GM12878 (cell line): Measurements from ENCODE around the gene NUDT14. TPM values are rescaled to one million over a fixed set of nuclear protein-coding genes. Genes with fewer than 3 reads are reported as not detected.

Experiments used
- ATAC-seq: fragments of 200-7000 bp; cut with Tn5 transposase; 3 replicates; pipeline ENCODE4 v1.9.1; 2020; ENCODE audit warnings: mild to moderate bottlenecking, moderate library complexity
- BruUV-seq: library from RNA; stranded (reverse); fragments of 400-500 nt; replicated peaks from 2 replicates; lab custom pipeline; 2021; lab: Mats Ljungman, UMichigan
- CTCF ChIA-PET: fragments of 300-600 bp; sonication (Branson Sonifier 250); formaldehyde crosslinking; extraction: SDS; loops from one replicate; lab custom pipeline; 2021; ENCODE audit warnings: inconsistent platforms; lab: Yijun Ruan, JAX
- POLR2A ChIA-PET: fragments of 350-600 bp; formaldehyde crosslinking; extraction: SDS; loops from one replicate; lab custom pipeline; 2021; ENCODE audit warnings: inconsistent platforms; lab: Charles Lee
- RAD21 ChIA-PET: fragments of 300-600 bp; sonication (Branson Sonifier 250); formaldehyde crosslinking; loops from one replicate; lab custom pipeline; 2023; ENCODE audit warnings: antibody characterized with exemption; ENCODE audit not compliant: unreplicated experiment; lab: Charles Lee
- SMC1A ChIA-PET: fragments of 300-600 bp; sonication (Branson Sonifier 250); formaldehyde crosslinking; loops from one replicate; lab custom pipeline; 2023; ENCODE audit not compliant: unreplicated experiment, uncharacterized antibody; lab: Charles Lee
- DNase-seq: peaks from one replicate; pipeline ENCODE4 v3.0.0-alpha.2; 2011; ENCODE audit warnings: low read depth, low spot score
- FAIRE-seq: peaks from 3 replicates; lab custom pipeline; 2011; peaks lifted over from hg19 to GRCh38; lab: Jason Lieb, UNC
- H2AFZ ChIP-seq: 2 replicates; pipeline ENCODE4 v1.6.0; 2011; ENCODE audit warnings: low read depth, low read length, control low read depth; ENCODE audit not compliant: control insufficient read depth
- H3K27ac ChIP-seq: 2 replicates; pipeline ENCODE4 v1.5.1; 2011; ENCODE audit warnings: control low read depth; ENCODE audit not compliant: control insufficient read depth, insufficient read depth
- H3K27me3 ChIP-seq, 2 experiments: replicated peaks in 1 of 2; 2 replicates each; pipeline versions ENCODE4 v1.6.0 to v1.6.1; 2011; ENCODE audit warnings: low read length in 1 of 2; ENCODE audit not compliant: control insufficient read depth in 2 of 2, insufficient read depth in 2 of 2
- H3K36me3 ChIP-seq, 2 experiments: 2 replicates each; pipeline ENCODE4 v1.5.1; 2011; ENCODE audit warnings: low read length in 1 of 2; ENCODE audit not compliant: control insufficient read depth in 2 of 2, insufficient read depth in 2 of 2
- H3K4me1 ChIP-seq: 2 replicates; pipeline ENCODE4 v1.6.1; 2011; ENCODE audit warnings: mild to moderate bottlenecking, low read length, moderate library complexity, mixed read lengths; ENCODE audit not compliant: control insufficient read depth, insufficient read depth
- H3K4me2 ChIP-seq: 2 replicates; pipeline ENCODE4 v1.6.0; 2011; ENCODE audit warnings: control low read depth; ENCODE audit not compliant: control insufficient read depth, insufficient read depth
- H3K4me3 ChIP-seq: fragments of 200-600 bp; sonication (generic); 2 replicates; pipeline ENCODE4 v1.5.1; 2016
- H3K79me2 ChIP-seq: 2 replicates; pipeline ENCODE4 v1.6.0; 2011; ENCODE audit warnings: low read length; ENCODE audit not compliant: control insufficient read depth, insufficient read depth
- H3K9ac ChIP-seq: 2 replicates; pipeline ENCODE4 v1.8.0; 2011; ENCODE audit warnings: low read length, control low read depth, mixed read lengths; ENCODE audit not compliant: control insufficient read depth, insufficient read depth
- H3K9me3 ChIP-seq: replicated peaks from 3 replicates; pipeline ENCODE4 v1.5.1; 2011; ENCODE audit warnings: mild to moderate bottlenecking, low read length; ENCODE audit not compliant: control insufficient read depth, insufficient read depth
- H4K20me1 ChIP-seq: 2 replicates; pipeline ENCODE4 v1.6.0; 2011; ENCODE audit not compliant: control insufficient read depth, insufficient read depth
- BCL11A ChIP-seq: IDR thresholded peaks from 2 replicates; pipeline ENCODE4 v1.6.1; 2011; ENCODE audit warnings: low read depth, low read length
- EED ChIP-seq: sonication (generic); IDR thresholded peaks from 2 replicates; pipeline ENCODE4 v1.6.1; 2016; ENCODE audit warnings: antibody characterized with exemption, low read depth
- HDGF ChIP-seq: fragments of 450-650 bp; IDR thresholded peaks from 2 replicates; pipeline ENCODE4 v1.6.1; 2016; ENCODE audit warnings: antibody characterized with exemption
- NFXL1 ChIP-seq: fragments of 450-650 bp; IDR thresholded peaks from 2 replicates; pipeline ENCODE4 v1.6.1; 2017; ENCODE audit warnings: antibody characterized with exemption, mild to moderate bottlenecking, borderline replicate concordance
- NR2C2 ChIP-seq: IDR thresholded peaks from 2 replicates; pipeline ENCODE4 v1.6.1; 2011; ENCODE audit warnings: borderline replicate concordance, low read depth; ENCODE audit not compliant: control insufficient read depth, insufficient read length
- NR2F1 ChIP-seq: fragments of 450-650 bp; conservative IDR thresholded peaks from 2 replicates; pipeline ENCODE4 v1.6.1; 2017; ENCODE audit warnings: mild to moderate bottlenecking
- SP1 ChIP-seq: IDR thresholded peaks from one replicate; pipeline ENCODE4 v1.6.1; 2011; ENCODE audit warnings: low read depth, low read length
- SRF ChIP-seq, 2 experiments: IDR thresholded peaks; 2 replicates each; pipeline ENCODE4 v1.6.1; 2011; ENCODE audit warnings: low read depth in 2 of 2, low read length in 2 of 2, mild to moderate bottlenecking in 1 of 2, moderate library complexity in 1 of 2
- SUPT20H ChIP-seq: IDR thresholded peaks from 2 replicates; pipeline ENCODE4 v1.6.1; 2011; ENCODE audit warnings: low read depth, mild to moderate bottlenecking, low read length, moderate library complexity, borderline replicate concordance; ENCODE audit not compliant: control insufficient read depth
- ZSCAN29 ChIP-seq: fragments of 450-650 bp; IDR thresholded peaks from 2 replicates; pipeline ENCODE4 v1.6.1; 2017; ENCODE audit warnings: mild to moderate bottlenecking, moderate library complexity
- WGBS: methylation state at CpG from one replicate; pipeline ENCODE4 v1.1.6; 2016; ENCODE audit warnings: low lambda C conversion rate; ENCODE audit not compliant: insufficient replicate concordance, insufficient coverage; ENCODE audit errors: missing lambda C conversion rate; 5-methylcytosine and 5-hydroxymethylcytosine counted together
- in situ Hi-C: fragments of 300-500 bp; cut with MboI; formaldehyde crosslinking; loops from 9 replicates; pipeline ENCODE4 v1.14.3; 2018; ENCODE audit warnings: mixed read lengths
- intact Hi-C: fragments of 100-400 bp; cut with micrococcal nuclease; formaldehyde crosslinking; loops from one replicate; pipeline ENCODE4 v1.14.2; 2022; ENCODE audit not compliant: unreplicated experiment
- polyA plus RNA-seq, 11 experiments: library from polyadenylated mRNA; depleted of rRNA in 4 of 11; unstranded in 6 of 11; stranded (reverse) in 5 of 11; fragments of >200 nt; fragmentation: Nextera tagmentation in 4 of 11; fragmentation: Illumina TruSeq in 1 of 11; extraction: Ambion mirVana in 4 of 11; extraction: Trizol in 1 of 11; gene quantifications; 1 replicate in 1 of 11; 2 replicates in 10 of 11; pipeline versions ENCODE4 v1.2.1 to v1.2.3, GENCODE V29; 2011 to 2016; ENCODE audit warnings: inconsistent platforms in 2 of 11, missing spikeins in 2 of 11, low read depth in 1 of 11
- total RNA-seq, 4 experiments: library from RNA; depleted of rRNA in 3 of 4; stranded (reverse); fragments of >200 nt in 3 of 4; fragmentation: Illumina TruSeq in 1 of 4; extraction: Trizol in 1 of 4; gene quantifications; 2 replicates each; pipeline versions ENCODE4 v1.2.1 to v1.2.3, GENCODE V29; 2013 to 2021

Gene NUDT14
- total and polyA plus RNA-seq, 10 of the 15 experiments (the other 5 are each of a cell fraction or from before 2014, with no cell fraction given), result 0.62 to 6.8 (median 4.3) TPM; not detected in 1

DNA sequence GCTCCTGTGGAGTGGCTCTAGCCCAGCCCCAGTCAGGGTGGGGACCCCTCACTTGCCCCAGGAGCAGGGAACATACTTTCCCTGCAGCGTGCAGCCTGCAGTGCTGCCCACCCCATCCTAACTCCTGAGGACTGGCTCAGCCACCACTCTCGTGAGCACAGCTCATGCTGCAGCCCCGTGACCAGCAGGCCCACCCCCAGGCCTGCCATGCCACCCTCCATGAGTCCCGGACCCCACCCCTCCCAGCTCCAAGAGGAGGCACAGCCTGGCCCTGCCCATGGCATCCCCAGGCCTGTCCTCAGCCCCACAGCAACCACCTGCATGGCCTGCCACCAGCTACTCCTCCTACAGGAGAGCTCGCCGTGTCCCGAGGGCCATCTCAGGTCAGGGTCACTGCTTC, 8.6 kb downstream of the NUDT14 start:
- no peak overlapping the region for H2AFZ ChIP-seq
- H3K4me3 ChIP-seq, result no peak overlapping the region
- ChIA-PET CTCF (no interaction called here), SMC1A (no interaction called here), RAD21 (no interaction called here), POLR2A (no interaction called here)
- no peaks in the 10 kb centered on the region for H4K20me1 ChIP-seq
- FAIRE-seq (no peak), ATAC-seq (no peak), DNase-seq (no peak)
- H3K4me1 ChIP-seq, result peaks cover 3% of the 10 kb centered on the region; the same call in 1 of the 2 replicates
- H3K36me3 ChIP-seq, result no peaks in the 10 kb centered on the region
- no peaks in the 10 kb centered on the region for H3K79me2 ChIP-seq
- H3K4me2 ChIP-seq, result no peak overlapping the region
- H3K9me3 ChIP-seq, result no peaks in the 10 kb centered on the region
- H3K9ac ChIP-seq, result no peak overlapping the region
- BruUV-seq, result no TSS peak
- WGBS, result 27% methylated on average over 7 of the region's 7 CpGs
- TF ChIP-seq SP1, result no peak
- TF ChIP-seq NFXL1, result no peak
- peaks cover 2 to 3% of the 10 kb centered on the region in 2 experiments; a peak in 2 of 4 replicates for H3K27me3 ChIP-seq
- H3K27ac ChIP-seq, result no peak overlapping the region
- in situ Hi-C loops, result no loop called here
- intact Hi-C loops, result no loop called here

DNA sequence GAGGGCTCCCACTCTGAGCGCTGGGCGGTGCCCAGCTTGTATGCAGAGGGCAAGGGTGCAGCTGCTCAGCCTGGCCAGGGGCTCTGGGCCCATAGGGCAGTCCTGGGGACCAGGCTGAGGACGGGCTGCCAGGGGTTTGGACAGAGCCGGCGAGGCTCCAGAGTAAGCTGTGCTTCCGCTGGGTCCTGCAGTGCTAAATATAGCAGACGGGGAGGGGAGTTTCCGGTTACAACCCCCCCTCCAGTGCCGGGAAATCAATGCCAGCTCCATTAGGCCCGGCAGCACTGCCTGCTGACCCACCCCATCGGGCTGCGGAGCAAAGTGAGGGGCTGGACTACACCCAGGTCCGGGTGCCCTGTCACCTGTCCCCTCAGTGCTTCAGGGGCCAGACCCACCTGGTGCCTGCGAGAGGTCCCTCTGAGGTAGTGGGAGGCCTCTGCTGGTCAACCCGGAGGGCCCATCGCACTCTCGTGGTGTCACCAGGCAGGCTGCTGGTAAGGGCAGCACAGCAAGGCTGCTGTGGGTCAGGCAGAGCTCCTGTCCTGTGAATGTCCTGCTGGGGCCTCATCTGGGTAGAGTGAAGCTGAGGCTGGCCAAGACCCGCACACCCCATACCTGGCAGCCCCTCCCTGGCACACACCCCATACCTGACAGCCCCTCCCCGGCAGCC, 10.0 kb downstream of the NUDT14 start:
- Histone ChIP-seq H3K9me3 (no peaks in the 10 kb centered on the region), H3K4me3 (no peak overlapping the region), H3K4me2 (no peak overlapping the region), H4K20me1 (no peaks in the 10 kb centered on the region), H3K9ac (no peak overlapping the region), H3K27me3 (peaks cover 2 to 3% of the 10 kb centered on the region in 2 experiments; a peak in 2 of 4 replicates), H3K79me2 (no peaks in the 10 kb centered on the region), H3K27ac (no peak overlapping the region), H2AFZ (no peak overlapping the region), H3K4me1 (peaks cover 3% of the 10 kb centered on the region; the same call in 1 of the 2 replicates), H3K36me3 (no peaks in the 10 kb centered on the region)
- ChIA-PET POLR2A (no interaction called here), CTCF (no interaction called here), RAD21 (no interaction called here), SMC1A (no interaction called here)
- 5% methylated on average over 19 of the region's 19 CpGs for WGBS
- FAIRE-seq, result no peak
- ATAC-seq, result no peak
- TF ChIP-seq NR2F1 (no peak), HDGF (no peak), SRF (IDR thresholded peaks at IDR 0.05; ENCODE audit: low read depth in 2 of 2, low read length in 2 of 2) (no peak), BCL11A (no peak), SUPT20H (no peak), NR2C2 (no peak), EED (no peak), ZSCAN29 (no peak)
- intact Hi-C loops (no loop called here), in situ Hi-C loops (no loop called here)
- BruUV-seq, result no TSS peak
- no peak for DNase-seq
